Activated CD4-positive, alpha-beta T cell treated with anti-CD3 and anti-CD28 coated beads, Interleukin-2, amount 50 U/mL, for 48 hours (primary cell): ENCODE measurements around the gene HTN1.
"Not testable (repeated sequence)": the region's sequence is repeated elsewhere in the genome, so short reads cannot be mapped to it uniquely, and the experiment has no call there.

ENCODE experiments used
- DNase-seq, 2 experiments: peaks; one replicate each; pipeline ENCODE4 v3.0.0-alpha.2; 2020

The HTN1 gene

DNA sequence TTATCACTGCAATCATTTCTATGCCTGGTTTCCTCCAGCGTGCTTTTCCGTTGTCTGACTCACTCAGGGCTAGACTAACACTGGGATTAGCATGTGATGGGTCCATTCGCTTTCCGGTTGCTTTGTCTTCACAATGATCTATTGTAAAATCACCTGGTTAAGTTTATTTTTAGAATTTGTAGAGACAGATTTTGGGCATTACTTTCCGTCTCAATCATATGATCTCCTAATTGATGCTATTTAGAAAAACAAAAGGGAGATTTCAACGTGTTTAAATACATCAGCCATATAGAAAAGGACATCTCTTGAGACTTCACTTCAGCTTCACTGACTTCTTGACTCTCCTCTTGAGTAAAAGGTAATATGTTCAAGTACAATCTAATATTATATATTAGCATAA lies at the start of gene HTN1:
HTN1 (plus strand) TSS at position 301 of the 400 bp plus-strand sequence. CDS start 2,639 bp downstream, outside the sequence.
- not testable (repeated sequence) for DNase-seq

- DNase-seq = no peak
Measured at GRCh38 chr4:70000711-70001110, 49.5 kb upstream of the HTN1 start.

- no peak for DNase-seq
Measured at GRCh38 chr4:70002507-70002906, 47.7 kb upstream of the HTN1 start.

DNA sequence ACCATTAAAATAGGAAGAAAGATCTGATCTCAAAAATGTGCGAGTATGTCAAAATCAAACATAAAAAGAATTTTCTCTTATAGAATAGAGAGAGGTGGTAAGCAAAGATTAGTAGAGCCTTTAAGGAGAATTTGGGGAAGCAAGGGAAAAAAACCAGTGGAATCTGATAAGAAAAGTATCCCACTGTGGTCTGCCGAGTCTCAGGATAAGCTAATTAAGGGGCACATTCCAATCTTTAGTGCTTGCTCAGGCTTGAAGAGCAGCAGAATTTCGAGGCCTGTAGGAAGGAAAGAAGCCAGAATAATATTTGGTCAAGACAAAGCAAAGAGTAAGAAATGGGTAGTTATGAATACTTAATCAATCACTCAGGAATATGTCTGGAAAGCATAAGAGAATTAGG lies 41.5 kb upstream of the HTN1 start:
- DNase-seq = no peak

DNA sequence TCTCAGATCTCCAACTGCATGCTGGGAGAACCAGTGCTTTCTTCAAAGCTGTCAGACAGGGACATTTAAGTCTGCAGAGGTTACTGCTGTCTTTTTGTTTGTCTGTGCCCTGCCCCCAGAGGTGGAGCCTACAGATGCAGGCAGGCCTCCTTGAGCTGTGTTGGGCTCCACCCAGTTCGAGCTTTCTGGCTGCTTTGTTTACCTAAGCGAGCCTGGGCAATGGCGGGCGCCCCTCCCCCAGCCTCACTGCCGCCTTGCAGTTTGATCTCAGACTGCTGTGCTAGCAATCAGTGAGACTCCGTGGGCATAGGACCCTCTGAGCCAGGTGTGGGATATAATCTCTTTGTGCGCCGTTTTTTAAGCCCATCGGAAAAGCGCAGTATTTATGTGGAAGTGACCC lies 31.2 kb upstream of the HTN1 start:
- DNase-seq = not testable (repeated sequence)

DNA sequence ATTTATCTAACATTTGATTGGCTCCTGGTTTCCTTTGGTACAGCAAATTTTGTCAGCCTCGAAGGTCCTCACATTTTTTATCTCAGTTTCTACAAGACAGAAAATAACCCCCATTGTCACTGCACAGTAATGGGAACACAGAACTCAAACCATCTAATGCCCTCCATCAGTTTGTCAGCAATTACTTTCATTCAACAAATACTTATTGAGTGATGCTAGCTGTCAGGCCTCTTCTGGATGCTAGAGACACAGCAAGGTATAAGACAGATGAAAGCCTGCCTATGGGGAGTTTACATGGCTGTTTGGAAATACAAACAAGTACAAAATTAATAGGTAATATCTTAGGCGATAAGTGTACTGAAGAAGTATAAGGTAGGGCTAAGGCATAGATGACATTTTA lies 27.0 kb upstream of the HTN1 start:
- DNase-seq = no peak

GRCh38 chr4:70027011-70027410 lies 23.2 kb upstream of the HTN1 start:
- no peak for DNase-seq

DNA sequence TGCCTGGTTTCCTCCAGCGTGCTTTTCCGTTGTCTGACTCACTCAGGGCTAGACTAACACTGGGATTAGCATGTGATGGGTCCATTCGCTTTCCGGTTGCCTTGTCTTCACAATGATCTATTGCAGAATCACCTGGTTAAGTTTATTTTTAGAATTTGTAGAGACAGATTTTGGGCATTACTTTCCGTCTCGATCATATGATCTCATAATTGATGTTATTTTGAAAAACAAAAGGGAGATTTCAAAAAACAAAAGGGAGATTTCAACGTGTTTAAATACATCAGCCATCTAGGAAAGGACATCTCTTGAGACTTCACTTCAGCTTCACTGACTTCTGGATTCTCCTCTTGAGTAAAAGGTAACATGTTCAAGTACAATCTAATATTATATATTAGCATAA lies 22.1 kb upstream of the HTN1 start, which contains the start of gene HTN3:
HTN3 (plus strand) TSS at position 301 of the 400 bp plus-strand sequence. CDS start 2,282 bp downstream, outside the sequence.
- DNase-seq = not testable (repeated sequence)

DNA sequence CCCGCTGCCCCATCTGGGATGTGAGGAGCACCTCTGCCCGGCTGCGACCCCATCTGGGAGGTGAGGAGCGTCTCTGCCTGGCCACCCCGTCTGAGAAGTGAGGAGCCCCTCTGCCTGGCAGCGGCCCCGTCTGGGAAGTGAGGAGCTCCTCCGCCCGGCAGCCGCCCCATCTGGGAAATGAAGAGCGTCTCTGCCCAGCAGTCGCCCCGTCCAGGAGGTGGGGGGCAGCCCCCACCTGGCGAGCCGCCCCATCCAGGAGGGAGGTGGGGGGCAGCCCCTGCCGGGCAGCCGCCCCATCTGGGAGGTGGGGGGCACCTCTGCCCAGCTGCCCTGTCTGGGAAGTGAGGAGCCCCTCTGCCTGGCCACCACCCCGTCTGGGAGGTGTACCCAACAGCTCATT lies 12.7 kb upstream of the HTN1 start:
- DNase-seq = not testable (repeated sequence)

DNA sequence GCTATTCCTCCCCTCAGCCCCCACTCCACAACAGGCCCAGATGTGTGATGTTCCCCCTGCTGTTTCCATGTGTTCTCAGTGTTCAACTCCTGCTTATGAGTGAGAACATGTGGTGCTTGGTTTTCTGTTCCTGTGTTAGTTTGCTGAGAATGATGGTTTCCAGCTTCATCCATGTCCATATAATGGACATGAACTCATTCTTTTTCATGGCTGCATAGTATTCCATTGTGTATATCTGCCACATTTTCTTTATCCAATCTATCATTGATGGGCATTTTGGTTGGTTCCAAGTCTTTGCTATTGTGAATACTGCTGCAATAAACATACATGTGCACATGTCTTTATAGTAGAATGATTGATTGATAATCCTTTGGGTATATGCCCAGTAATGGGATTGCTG lies 10.3 kb upstream of the HTN1 start:
- not testable (repeated sequence) for DNase-seq

- no peak for DNase-seq
Measured at GRCh38 chr4:70041652-70042286, 8.5 kb upstream of the HTN1 start.

- DNase-seq = not testable (repeated sequence)
Measured at GRCh38 chr4:70056534-70056933, 6.3 kb downstream of the HTN1 start.

DNA sequence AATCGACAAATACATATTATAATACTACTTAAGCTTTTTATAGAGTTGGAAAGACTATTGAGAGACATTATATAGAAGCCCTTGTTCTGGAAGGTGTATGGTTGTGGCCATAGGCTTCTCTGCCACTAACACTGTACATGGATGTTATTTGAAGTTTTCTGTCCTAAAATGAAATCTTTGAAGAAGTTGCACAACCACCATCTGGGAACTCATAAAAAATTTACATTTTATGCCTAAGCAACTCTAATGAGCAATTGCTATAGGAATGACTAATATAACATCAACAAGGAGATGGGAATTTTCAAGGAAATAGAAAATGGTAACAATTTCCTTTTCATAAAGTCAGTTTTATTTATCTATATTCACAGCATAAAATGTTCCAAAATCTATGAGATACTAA lies 7.4 kb downstream of the HTN1 start:
- no peak for DNase-seq

- DNase-seq = no peak
Measured at GRCh38 chr4:70059149-70059548, 8.9 kb downstream of the HTN1 start.

GRCh38 chr4:70062000-70062399 lies 11.8 kb downstream of the HTN1 start:
- DNase-seq = no peak

GRCh38 chr4:70080205-70080604 lies 30.0 kb downstream of the HTN1 start:
- DNase-seq = no peak

DNA sequence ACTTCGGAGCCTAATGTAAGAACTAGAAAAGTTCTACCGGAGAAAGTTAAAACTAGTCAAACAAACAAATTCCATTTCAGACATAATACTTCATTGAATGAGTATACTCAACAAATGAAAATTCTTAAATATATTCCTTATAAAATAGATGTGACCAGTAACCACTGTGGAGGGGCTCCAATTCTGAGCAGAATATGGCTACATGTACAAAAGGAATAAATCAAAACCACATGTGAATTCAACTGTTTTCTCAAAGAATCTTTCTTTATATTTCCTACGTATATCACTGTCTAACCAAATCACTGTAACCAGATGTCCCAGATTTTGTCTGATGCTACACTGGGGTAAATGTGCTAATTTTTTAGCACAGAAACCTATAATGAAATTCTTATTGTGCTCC lies 49.0 kb downstream of the HTN1 start:
- no peak for DNase-seq
